Skin of body (tissue), 2 donors: ENCODE data around the gene CTDSPL2. TPM values are rescaled to one million over a fixed set of nuclear protein-coding genes. Genes with fewer than 3 reads are reported as not detected.
"Not testable (repeated sequence)": the region's sequence is repeated elsewhere in the genome, so short reads cannot be mapped to it uniquely, and the experiment has no call there.

ENCODE experiments used
- DNase-seq: peaks from one replicate; lab custom pipeline; 2025; lab: John Stamatoyannopoulos, UW
- total RNA-seq: library from RNA; depleted of rRNA; stranded (reverse); fragments of >200 nt; gene quantifications from one replicate; pipeline ENCODE4 v1.2.3, GENCODE V29; 2014

The CTDSPL2 gene
- total RNA-seq, 1 donor from 2014 or later: 103 TPM

DNA sequence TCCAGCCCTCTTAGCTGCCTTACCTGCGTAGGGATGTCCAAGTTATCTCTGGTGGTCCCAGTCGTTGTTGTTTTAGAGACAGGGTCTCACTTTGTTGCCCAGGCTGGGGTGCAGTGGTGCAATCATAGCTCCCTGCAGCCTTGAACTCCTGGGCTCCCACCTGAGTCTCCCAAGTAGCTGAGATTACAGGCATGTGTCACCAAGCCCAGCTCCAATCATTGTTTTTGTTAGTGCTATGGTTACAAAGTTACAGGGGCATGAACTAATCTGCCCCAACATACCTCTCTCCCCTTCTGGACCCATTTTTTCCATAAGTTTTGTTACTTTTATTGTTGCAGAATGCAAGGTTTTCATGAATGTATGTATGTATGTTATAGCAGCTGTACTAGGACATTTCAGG, 54.7 kb downstream of the CTDSPL2 start:
- no peak for DNase-seq

DNA sequence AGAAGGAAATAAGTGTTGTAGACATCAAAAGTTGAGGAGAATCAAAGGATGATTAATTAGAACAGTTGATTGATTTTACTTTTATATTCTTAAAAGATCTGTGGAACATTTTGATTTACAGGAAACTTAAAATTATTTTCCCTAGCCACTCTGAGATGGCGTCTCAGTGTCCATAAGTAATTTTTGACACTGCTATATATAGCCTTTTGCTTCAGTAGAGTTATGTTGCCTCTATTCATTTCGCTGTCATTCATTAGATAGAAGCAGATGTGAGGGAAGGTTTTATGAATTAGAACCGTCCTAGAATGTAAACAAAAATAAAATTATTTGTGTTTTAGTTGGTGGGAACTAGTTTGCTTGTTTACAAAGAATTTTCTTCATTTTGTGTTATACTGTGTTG, 58.5 kb downstream of the CTDSPL2 start:
- no peak for DNase-seq

DNA sequence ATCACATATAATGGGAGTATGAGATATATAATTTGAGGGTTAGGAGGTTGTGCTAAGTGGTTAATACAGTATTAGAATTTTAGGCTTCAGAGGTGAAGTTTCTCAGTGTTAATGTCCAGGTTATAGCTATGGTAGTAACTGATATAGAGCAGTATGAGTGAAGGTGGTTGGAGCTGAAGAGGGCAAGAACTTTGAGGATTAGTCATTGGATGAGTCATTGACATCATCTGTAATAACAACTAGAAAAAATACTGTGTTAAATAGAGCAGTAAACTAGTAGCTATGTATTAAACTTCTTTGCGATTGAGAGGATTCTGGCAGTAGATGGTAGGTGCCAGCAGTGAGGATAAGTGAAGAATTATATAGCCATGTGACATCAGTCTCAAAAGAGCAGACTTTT, 62.0 kb downstream of the CTDSPL2 start:
- no peak for DNase-seq

DNA sequence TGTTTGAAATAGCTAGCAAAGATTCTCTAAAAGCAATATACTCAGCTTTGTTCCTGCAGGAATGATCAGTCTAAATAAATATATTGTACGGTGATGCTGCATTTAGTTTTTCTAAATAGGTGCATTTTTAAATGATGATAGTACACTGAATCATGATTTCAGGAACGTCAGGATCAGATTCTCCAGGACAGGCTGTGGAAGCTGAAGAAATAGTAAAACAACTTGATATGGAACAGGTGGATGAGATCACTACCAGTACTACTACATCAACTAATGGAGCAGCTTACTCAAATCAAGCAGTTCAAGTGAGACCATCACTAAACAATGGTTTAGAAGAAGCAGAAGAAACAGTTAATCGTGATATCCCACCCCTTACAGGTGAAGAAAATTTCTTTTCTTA, 63.2 kb downstream of the CTDSPL2 start:
- DNase-seq: no peak

DNA sequence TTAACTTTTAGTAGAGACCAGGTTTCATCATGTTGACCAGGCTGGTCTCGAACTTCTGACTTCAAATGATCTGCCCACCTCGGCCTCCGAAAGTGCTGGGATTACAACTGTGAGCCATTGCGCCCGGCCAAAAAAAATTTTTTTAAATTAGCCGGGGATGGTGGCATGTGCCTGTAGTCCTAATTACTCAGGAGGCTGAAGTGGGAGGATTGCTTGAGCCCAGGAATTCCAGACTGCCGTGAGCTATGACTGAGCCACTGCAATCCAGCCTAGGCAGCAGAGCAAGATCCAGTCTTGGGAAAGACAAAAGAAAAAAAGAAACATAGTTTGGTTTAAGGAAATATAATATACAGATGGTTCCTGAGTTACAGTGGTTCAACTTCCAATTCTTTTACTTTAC, 64.6 kb downstream of the CTDSPL2 start:
- DNase-seq: no peak

DNA sequence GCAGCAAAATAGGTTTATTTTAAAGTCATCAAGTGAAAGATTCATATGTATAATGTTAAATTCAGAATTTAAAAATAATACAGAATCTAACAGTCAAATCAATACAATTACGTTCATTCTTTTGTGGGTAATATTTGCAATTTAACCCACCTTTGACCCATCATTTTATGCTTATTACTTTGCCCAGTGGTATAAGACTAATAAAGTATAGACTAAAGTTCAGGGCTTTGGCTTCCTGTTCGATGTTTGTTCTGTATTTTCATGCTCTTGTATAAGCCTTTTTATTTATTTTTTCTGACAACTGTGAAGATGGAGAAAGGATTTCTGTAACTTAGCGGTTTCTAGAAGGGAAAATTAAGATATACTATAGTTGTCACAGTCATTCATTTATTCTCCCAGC, 65.2 kb downstream of the CTDSPL2 start:
- no peak for DNase-seq

DNA sequence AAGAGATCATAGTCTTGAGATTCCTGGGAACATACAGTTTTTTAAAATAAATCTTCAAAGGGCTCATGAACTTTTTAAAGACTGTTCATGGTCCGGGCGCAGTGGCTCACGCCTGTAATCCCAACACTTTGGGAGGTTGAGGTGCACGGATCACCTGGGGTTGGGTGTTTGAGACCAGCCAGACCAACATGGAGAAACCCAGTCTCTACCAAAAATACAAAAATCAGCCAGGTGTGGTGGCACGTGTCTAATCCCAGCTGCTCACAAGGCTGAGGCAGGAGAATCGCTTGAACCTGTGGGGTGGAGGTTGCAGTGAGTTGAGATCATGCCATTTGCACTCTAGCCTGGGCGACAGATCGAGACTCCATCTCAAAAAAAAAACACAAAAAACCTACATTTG, 68.1 kb downstream of the CTDSPL2 start:
- DNase-seq: no peak

DNA sequence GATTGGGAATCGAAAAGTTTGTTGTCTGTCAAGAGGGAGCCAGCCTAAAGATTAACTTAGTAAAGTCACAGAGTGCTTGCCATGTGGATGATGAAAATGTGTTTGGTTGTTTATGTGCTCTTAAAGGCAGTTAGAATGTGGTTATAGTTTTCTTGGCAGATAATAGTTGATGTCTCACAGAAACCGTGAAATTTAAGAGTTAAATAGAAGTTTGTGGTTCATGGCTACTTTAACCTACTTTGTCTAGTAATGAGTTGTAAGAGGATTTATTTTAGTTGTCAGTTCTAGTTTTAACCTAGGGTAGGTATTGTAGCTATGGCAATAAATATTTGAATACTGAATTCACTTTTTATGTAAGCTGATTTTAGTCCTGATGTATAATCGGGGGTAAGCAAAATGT, 73.1 kb downstream of the CTDSPL2 start:
- no peak for DNase-seq

DNA sequence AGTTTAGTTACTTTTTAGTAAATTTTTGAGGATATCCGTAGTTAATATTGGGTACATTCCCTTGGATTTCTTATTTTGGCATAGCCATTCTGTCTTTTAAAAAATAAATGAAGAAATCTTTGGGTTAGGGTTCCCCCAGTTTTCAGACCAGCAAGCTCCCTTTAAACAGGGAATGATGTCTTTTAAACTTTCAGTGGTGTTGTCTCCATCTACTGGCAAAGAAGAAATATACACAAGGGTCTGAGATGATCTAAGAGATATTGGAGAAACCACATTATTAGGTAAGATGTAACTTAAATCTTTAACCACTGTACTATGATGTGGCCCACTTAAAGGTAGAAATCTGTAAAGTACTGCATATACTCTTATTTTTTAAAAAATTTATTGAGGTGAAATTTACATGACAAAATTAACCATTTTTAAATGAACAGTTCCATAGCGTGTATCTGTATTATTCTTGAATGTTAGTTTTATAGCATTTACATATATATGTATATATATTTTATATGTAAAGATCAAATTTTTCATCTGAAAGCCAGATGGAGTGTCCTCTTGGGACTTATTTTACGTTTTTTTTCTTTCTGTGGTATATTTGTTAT, 74.4 kb downstream of the CTDSPL2 start:
- DNase-seq: no peak

DNA sequence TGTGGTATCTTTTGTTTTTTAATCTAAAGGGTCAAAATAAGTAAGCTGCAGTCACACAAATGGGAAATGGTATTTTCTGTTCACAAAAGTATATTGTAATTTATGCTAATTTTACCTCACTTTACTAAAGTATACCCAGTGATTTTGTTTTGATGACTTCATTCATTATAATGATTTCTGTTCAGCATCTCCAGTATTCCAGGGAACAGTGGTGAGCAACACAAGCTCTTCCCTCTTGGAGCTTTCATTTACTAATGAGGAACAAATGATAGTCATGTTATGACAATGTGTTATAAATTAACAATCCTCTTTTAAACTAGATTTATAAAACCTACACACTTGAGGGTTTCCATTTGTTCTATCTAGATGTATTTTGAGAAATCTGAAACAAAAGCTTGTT, 89.0 kb downstream of the CTDSPL2 start:
- no peak for DNase-seq

DNA sequence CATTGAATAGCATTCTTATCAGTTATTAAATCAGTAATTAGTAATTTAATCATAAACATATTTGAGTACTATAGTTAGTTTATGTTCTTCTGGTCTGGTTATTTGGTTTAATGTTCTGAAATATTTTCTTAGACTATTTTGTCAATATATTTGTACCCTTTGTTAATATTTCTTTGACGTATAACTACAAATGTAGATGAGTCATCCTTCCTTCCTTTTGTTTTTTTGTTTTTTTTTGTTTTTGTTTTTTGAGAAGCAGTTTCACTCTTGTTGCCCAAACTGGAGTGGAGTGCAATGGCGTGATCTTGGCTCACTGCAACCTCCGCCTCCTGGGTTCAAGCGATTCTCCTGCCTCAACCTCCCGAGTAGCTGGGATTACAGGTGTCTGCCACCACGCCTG, 92.1 kb downstream of the CTDSPL2 start:
- DNase-seq: no peak

DNA sequence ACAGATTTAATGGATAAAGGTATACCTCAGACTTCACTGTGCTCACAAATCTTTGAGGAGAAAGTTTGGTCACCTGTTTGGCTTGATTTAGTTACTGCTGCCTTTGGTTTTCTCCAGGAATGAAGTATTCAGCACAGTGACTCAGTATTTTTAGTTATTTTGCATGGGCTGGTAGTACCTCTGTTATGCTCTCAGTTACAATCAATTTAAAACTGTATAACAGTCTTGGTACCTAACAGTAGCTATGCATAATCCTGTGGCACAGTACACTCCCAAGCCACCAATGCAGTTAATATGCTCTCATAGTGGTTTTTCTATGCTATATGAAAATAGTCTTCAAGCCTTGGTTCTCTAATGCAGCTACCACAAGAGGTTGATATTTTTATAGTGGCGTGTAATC, 97.6 kb downstream of the CTDSPL2 start:
- DNase-seq: no peak

DNA sequence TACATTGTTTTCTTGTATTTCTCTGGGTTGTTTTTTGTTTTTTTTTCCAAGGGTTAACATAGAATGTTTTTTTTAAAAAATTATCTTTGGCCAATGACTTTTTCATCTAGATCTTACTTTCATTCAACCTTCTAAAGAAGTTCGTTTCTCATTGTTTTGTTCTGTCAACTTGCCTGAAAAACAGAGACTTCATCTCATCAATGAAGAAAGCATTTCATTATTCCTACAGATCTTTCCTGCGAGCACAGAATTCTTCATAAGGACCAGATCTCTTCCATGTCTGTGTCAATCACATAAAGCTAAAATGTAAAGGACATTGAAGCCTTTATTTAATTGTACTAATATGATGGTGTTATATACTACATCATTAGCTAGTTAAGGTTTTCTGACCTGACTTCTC, 99.8 kb downstream of the CTDSPL2 start:
- no peak for DNase-seq

DNA sequence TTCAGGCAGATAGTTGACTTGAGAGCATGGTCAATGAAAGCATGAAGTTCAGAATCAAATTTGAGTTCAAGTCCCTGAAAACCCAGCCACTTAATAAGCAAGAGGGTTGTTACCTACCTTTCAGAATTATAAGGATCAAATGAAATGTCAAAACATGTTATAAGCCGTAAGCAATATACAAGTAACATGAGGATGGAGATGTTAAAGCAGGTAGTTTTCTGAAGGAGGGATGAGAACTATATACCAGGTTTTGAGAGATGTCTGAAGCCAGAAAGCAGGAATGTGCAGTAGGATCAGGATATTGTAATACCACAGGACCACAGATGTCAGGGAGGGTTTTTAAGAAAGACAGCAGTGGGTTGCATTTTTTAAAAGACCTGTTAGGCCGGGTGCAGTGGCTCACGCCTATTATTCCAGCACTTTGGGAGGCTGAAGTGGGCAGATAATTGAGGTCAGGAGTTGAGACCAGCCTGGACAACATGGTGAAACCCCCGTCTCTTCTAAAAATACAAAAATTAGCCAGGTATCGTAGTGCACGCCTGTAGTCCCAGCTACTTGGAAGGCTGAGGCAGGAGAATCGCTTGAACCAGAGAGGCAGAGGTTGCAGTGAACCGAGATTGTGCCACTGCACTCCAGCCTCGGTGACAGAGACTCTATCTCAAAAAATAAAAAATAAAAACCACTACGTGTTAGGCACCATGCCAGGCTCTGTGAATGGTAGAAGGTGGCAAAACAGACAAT, 102.6 kb downstream of the CTDSPL2 start:
- no peak for DNase-seq

DNA sequence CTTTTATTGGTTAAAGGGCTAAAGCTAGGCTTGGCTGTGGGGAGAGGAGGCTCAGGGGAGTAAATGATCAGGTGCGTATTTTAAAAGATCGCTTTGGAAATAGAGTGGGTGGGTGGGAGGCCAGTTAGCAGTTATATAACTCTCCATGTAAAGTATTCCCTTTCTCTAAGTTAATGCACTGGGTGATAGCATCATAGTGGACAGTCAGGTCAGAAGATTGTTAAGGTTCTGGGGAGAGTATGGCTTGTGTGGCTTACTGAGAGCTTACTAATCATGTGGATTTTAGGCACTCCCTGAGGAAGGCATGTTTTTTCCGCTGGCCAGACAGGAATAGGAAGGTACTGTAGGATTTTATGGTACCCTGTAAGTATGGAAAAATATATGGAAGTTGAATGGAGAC, 103.2 kb downstream of the CTDSPL2 start:
- DNase-seq: no peak

DNA sequence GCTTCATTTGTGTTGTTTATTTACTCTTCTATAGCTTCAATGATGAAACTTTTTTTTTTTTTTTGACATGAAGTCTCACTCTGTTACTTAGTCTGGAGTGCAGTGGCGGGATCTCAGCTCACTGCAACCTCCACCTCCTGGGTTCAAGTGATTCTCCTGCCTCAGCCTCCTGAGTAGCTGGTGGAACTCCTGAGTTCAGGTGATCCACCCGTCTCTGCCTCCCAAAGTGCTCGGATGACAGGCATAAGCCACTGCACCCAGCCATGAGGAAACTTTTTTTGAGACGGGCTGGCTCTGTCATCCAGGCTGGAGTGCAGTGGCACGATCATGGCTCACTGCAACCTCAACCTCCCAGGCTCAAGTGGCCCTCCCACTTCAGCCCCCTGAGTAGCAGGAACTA, 104.8 kb downstream of the CTDSPL2 start:
- DNase-seq: not testable (repeated sequence)

DNA sequence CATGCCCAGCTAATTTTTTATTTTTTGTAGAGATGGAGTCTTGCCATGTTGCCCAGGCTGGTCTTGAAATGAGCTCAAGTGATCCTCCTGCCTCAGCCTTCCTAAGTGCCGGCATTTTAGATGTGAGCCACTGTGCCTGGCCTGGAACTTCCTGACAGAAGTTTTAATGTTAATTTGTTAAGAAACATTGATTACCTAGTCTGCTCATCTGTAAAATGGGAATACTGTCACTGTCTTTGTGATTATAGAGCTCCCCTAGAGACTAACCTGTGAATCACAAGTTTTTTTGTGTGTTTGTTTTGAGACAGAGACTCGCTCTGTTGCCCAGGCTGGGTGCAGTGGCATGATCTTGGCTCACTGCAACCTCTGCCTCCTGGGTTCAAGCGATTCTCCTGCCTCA, 105.3 kb downstream of the CTDSPL2 start:
- no peak for DNase-seq

DNA sequence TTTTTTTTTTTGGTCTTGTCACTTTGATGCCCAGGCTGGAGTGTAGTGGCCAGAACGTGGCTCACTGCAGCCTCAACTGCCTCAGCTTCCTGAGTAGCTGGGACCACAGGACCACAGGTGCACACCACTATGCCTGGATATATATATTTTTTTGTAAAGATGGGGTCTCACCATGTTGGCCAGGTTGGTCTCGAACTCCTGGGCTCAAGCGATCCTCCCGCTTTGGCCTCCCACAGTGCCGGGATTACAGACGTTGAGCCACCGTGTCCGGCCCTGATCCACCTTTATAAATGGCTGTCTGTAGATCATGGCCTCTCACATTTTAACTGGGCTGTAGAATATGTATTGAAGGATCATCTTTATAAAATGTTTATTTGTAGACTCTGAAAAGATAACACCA, 107.7 kb downstream of the CTDSPL2 start:
- no peak for DNase-seq

DNA sequence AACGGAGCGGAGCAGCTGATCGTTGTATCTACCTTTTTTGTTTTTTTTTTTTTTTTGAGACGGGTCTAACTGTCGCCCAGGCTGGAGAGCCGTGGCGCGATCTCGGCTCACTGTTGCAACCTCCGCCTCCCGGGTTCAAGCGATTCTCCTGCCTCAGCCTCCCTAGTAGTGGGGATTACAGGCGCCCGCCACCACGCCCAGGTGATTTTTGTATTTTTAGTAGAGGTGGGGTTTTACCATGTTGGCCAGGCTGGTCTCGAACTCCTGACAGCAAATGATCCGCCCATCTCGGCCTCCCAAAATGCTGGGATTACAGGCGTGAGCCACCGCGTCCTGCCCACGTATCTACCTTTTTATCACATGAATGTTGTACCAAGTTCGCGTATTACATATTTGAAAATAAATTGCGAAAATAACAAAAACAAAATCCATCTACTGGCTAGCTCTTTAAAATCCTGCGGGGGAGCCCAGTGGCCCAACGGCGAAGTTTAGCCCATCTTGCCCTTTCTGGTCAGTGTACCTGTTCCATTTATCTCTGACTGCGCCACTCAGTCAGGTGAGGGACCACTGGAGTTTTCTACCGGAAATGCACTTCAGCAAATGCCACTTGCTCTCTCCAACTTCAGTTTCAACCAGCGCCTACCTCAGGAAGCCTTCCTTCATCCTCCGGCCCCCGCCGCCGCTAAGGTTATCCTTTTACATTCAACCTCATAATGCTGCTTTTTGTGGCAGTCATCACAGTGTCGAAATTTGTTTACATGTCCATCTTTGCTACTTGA, 108.3 kb downstream of the CTDSPL2 start:
- no peak for DNase-seq

DNA sequence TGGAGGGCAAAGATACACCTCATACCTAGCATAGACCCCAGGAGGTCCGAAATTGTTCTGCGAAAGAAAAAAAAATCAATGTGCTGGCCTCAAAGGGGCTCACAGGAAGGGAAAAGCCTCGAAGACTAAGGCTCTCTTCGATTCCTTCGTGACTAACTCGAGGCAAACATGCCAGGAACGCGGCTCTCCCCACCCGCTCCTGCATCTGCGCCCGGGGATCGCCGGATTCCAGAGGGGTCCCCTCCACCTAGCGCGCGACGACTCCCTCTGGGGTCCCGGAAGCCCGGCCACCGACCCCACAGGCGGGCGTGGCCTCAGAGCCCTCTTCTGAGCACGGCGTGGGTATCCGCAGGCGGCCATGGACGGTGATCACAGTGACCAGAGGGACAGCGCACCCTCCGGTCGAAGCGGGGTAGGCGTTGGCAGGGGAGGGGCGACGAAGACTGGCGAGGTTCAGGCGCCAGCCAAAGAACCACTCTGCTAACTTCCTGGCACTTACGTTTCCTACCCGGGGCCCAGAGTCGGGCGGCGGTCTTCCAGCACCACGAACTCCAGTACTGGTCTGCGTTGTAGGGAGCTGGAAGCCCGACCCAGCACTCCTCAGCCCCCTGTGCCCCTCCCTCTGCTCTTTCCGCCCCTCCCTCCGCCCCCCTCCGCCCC, 109.0 kb downstream of the CTDSPL2 start:
- DNase-seq: peak; percentile 50

DNA sequence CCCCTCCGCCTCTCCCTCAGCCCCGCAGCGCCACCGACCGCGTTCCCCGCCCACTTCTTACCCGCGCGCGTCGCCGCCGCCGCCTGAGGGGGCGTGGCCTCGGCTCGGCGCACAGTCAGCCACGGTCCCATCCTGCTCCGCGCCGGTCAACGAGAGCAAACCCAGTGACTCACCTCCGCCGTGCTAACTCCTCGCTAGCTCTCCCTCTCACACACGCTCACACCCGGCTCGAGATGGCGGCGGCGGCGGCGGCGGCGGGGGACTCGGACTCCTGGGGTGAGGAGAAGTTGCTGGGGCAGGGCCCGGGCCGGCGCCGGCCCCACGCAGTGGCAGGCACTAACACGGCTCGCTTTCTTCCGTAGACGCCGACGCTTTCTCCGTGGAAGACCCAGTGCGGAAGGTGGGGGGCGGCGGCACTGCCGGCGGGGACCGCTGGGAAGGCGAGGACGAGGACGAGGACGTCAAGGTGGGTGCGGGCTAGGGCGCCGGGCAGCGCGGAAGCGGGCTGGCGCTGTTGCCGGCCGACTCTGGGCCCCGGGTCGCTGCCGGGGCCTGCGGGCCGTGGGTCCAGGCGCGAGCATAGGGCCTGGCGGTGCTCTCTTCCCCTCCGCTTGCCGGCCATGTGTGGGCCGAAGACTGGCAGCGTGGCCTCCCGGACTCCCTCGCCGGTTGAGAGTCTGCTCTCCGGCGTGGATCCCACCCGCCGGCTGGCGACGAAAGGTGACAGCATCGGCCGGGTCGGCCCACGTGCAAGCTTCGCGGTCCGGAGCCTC, 109.7 kb downstream of the CTDSPL2 start, which contains the start of gene EIF3J:
Gene EIF3J (plus strand): TSS at position 186 of the 773 bp plus-strand sequence. CDS start 48 bp downstream, at position 234.
- DNase-seq: peak; percentile 93
